A172 (cell line): Measurements from ENCODE around the gene CRX. TPM values are rescaled to one million over a fixed set of nuclear protein-coding genes. Genes with fewer than 3 reads are reported as not detected.
A peak's percentile ranks its signal among the peaks of the same experiment; 100 is the strongest.
"Not testable (repeated sequence)": the region's sequence is repeated elsewhere in the genome, so short reads cannot be mapped to it uniquely, and the experiment has no call there.

ENCODE experiments used
- DNase-seq: peaks from one replicate; pipeline ENCODE4 v3.0.0-alpha.2; 2015; ENCODE audit warnings: low spot score
- total RNA-seq: library from RNA; depleted of rRNA; stranded (reverse); fragments of >200 nt; shearing (Covaris generic); gene quantifications from 2 replicates; pipeline ENCODE4 v1.2.3, GENCODE V29; 2014

The CRX gene
- total RNA-seq, 1 experiment from 2014 or later: not detected

DNA sequence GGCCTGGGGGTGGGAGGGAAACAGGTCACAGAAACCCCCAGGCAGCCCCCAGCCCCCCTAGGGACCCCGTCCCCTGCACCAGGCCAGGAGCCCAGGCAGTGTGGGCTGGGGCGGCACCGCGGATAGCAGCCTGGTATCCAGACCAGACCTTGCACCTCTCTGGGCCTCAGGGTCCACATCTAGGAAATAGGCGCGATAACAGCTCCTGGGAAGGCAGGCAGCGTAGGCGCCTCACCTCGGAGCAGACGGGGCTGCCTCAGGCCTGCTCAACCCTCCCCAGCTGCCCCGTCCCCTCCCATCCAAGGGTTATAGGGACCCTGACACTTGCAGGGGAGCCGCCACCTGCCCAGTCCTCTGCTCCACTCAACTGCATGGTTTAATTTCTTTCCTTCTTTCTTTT lies 18.1 kb upstream of the CRX start:
- not testable (repeated sequence) for DNase-seq

DNA sequence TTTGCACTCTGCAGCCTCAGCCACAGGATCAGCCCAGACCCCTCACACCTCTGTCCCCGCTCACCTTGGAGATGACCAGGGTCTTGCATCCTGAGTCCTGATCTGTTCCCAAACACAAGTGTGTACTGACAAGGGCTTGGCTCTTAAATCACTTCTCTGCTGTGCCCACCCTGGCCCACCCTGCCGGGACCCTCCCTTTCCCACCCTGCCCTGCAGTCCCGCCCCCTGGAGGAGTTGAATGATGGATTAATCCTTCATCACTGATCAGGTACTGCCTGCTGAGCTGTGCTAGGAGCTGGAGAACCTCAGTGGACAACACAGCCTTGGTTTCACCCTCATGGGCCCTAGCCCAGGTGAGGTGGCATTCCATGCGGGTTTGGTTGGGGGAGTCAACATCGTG lies 17.3 kb upstream of the CRX start, which contains the start of gene TPRX1:
Gene TPRX1 (minus strand): TSS at position 101 of the 400 bp plus-strand sequence. CDS start 12 bp downstream, at position 89.
- DNase-seq: not testable (repeated sequence)

DNA sequence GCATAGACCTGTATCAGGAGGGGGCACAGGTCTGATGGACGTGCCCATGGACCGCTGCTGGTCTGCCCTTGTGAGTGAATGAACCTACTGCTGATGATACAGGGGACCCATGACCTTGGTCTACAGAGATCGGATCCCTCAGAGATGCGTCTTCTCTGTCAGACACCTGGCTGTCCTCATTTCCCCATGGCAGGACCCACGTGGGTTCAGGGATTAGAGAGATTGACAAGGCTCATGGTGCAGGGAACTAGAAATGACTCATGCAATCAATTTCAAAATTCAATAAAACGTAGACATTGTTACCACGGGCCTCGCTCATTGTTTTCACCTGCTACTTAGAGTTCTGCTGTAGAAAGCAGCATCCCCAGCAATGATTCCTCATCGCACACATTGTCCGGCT lies 16.4 kb upstream of the CRX start:
- no peak for DNase-seq

DNA sequence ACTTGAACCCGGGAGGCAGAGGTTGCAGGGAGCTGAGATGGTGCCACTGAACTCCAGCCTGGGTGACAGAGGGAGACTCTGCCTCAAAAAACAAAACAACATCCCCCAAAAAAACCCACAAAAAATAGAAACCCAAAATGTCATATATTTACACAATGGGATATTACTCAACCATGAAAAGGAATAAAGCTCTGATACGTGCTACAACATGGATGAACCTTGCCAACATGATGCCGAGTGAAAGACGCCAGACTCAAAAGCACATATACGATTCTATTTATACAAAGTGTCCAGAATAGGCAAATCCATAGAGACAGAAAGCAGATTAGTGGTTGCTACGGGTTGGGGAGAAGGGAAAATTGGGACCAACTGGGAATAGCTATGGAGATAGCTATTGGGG lies 15.3 kb upstream of the CRX start:
- no peak for DNase-seq

DNA sequence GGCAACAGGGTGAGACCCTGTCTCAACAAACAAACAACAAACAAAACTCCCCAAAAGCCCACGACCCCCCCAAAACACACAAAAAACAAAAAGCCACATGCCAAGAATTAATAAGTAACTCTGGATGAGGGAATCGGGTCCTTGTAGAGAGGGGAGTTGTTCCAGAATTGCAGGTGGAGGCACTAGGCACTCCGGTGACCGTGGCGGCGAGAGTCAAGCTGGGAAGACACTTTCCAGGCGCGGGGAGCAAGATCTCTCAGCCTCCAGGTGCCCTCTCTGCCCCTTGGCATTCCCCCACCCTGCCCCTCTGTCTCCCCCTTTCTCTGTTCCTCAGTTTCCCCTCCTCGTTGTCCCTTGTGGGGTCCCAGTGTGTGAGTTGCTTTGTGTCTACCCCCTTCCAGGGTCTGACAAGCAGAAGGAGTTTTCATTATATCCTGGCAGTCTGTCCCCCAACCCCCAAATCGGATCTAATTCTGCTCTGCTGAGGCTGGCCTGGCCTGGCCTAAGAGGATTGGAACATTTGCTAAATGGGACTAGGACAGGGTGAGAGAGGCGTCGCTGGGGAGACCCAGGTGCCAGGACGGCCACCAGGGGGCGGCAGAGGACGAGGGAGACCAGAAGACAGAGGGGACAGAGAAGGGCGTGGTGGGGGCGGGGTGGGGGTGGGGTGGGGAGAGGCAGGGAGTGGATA lies 8.3 kb upstream of the CRX start:
- DNase-seq: peak; percentile 44

DNA sequence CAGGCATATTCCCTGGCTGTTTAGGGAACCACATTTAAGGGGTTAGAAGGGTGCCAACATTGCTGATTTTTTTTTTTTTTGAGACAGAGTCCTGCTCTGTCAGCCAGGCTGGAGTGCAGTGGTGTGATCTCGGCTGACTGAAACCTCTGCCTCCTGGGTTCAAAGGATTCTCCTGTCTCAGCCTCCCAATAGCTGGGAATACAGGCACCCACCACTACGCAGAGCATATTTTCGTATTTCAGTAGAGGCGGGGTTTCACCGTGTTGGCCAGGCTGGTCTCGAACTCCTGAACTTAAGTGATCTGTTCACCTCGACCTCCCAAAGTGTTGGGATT lies 7.8 kb upstream of the CRX start:
- DNase-seq: no peak

DNA sequence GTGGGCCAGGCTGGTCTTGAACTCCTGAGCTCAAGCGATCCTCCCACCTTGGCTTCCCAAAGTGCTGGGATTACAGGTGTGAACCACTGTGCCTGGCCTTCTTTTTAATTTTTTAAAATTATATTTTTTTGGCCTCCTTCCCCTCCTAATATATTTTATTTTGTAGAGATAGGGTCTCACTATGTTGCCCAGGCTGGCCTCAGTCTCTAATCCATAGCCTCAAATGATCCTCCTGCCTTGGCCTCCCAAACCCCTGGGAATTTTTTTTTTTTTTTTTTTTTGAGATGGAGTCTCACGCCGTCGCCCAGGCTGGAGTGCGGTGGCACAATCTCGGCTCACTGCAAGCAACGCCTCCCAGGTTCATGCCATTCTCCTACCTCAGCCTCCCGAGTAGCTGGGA lies 5.5 kb upstream of the CRX start:
- DNase-seq: not testable (repeated sequence)

DNA sequence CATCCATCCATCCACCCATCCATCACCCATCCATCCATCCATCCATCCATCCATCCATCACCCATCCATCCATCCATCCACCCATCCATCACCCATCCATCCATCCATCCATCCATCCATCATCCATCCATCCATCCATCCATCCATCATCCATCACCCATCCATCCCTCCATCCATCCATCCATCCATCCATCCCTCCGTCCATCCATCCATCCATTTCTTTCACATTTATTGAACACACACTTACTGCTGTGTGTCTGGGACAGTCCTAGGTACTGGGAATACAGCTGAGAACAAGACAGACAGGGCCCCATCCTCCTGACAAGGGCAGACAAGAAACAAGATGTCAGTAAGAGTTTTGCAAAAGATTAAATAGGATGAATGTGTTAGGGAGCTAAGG lies 3.5 kb upstream of the CRX start:
- not testable (repeated sequence) for DNase-seq

DNA sequence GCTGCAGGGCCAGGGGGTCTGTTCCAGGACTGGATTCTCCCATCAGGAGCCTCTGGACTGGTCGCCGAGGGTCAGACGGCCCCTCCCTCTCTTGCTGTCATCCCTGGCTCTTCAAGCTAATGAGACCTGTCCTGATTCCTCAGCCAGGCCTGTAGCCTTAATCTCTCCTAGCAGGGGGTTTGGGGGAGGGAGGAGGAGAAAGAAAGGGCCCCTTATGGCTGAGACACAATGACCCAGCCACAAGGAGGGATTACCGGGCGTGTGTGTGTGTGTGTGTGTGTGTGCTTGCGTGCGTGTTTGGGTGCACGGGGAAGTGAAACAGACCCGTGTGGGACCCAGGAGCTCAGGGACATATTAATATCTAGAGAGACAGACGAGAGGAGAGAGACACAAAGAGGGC lies 1.9 kb upstream of the CRX start:
- DNase-seq: no peak

DNA sequence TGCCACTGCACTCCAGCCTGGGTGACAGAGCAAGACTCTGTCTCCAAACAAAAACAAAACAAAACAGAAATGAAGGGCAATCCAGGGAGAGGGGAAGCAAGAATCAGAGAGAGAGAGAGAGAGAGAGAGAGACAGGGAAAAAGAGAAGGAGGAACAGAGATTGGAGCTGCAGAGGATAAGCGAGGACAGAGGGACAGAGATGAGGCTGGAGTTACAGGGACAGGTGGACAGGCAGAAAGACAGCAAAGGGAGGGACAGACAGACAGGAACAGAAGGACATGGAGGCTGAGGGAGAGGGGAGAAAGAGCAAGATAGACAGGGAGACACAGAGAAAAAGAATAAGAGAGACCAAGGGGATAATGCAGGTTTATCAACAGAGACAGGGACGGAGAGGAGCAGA lies 1.3 kb upstream of the CRX start:
- DNase-seq: no peak

DNA sequence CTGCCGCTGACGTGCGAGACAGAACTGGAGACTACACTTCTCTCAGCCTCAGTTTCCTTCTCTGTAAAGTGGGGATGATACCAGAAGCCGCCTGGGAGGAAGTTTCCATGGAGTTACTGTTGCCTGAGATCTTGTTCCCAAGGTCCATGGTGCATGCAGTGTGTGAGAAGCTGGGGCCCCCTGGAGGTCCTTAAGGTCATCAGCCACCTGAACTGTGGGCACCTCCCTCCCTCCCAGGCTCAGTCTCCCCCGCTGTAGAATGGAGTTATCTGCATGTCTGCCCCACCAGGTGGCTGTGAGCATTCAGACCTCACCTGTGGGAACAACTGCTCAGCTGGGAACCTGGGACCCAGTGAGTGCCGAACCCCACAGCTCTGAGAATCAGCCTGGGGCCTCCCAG lies 2.7 kb downstream of the CRX start:
- no peak for DNase-seq

DNA sequence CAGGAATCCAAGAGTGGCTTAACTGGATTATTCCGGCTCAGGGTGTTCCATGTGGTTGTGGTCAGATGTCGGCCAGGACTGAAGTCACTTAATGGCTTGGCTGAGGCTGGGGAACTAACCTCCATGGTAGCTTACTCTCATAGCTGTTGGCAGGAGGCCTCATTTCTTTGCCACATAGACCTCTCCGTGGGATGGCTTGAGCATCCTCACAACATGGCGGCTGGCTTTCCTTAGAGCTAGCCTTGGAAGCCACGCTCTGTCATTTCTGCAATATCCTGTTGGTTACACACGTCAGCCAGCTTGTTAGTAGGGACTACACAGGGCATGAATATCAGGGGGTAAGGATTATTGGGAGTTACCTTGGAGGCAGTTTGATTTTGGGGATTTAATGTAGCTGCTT lies 5.1 kb downstream of the CRX start:
- DNase-seq: no peak

DNA sequence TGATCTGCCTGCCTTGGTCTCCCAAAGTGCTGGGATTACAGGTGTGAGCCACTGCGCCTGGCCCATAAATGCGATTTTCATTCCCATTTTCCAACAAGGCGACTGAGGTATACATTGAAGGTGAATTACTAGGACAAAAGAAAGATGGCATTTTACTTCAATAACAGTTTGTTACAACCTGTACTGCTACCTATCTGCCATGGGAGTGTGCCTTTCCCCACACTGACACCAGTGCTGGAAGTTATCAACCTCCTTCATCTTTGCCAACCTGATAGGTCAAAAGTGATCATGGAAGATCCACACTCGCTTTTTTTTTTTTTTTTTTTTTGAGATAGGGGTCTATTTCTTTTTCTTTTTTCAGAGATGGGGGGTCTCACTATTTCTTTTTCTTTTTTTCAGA lies 11.0 kb downstream of the CRX start:
- no peak for DNase-seq

DNA sequence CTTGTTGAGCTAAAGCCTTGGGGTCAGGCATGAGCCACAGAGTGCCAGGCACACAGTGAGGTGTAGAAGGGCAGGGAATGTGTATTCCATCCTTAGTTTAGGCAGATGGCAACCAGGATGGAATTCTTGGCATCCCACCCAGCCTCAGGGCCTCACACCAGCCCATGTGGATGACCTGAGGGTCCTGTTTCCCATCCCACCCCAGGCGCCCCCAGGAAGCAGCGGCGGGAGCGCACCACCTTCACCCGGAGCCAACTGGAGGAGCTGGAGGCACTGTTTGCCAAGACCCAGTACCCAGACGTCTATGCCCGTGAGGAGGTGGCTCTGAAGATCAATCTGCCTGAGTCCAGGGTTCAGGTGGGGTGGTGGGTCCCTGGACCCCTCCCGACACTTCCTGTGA lies 14.3 kb downstream of the CRX start:
- DNase-seq: no peak

DNA sequence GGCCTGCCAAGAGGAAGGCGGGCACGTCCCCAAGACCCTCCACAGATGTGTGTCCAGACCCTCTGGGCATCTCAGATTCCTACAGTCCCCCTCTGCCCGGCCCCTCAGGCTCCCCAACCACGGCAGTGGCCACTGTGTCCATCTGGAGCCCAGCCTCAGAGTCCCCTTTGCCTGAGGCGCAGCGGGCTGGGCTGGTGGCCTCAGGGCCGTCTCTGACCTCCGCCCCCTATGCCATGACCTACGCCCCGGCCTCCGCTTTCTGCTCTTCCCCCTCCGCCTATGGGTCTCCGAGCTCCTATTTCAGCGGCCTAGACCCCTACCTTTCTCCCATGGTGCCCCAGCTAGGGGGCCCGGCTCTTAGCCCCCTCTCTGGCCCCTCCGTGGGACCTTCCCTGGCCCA lies 17.7 kb downstream of the CRX start:
- DNase-seq: no peak

DNA sequence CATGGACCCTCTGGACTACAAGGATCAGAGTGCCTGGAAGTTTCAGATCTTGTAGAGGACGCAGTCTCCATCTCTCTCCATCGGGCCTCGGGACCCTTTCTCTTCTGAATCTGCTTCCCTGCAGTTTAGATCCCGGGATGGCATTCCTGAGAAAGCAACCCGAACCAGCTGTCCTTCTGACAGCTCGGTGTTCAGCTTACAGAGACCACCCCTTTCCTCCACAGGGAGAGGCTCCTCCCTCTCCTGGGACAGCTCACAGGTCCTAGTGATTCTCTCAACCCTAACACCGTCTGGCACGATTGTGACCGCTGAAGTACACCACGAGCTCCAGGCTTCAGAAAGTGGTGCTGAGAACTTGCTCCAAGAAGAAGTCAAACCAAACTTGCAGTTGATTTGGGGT lies 18.2 kb downstream of the CRX start:
- DNase-seq: no peak

DNA sequence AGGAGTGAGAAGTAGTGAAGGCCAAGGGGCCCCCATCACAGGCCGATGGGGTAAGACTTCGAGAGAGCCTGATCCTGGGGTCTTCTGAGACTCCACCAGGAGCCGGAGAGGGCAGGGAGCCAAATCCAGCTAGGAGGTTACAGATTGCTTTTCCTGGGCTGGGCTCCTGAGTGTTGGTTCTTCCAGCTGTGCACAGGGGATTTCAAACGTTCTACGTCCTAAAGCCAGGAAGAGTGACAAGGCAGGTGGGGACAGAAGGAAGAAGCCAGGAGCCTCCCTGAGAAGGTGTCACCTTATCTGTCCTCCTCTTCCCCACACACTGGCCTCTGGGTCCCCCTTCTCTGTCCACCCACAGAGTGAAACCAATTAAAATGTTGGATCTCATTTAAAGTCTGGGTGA lies 21.2 kb downstream of the CRX start:
- no peak for DNase-seq

DNA sequence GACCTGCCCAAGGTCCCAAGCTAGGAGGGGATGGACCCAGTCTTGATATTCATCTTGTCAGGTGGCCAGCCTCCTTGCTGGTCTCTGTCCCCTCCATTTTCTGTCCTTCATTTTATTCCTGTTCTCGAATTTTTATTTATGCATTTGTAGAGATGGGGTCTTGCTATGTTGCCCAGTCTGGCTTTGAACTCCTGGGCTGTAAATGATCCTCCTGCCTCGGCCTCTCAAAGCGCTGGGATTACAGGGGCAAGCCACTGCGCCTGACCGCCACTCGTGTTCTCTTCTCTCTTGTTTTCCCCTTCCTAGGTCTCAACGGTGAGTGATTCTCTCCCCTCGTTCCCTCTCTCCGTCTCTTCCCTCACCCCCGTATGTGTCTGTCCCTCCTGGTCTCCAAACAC lies 26.7 kb downstream of the CRX start:
- no peak for DNase-seq

DNA sequence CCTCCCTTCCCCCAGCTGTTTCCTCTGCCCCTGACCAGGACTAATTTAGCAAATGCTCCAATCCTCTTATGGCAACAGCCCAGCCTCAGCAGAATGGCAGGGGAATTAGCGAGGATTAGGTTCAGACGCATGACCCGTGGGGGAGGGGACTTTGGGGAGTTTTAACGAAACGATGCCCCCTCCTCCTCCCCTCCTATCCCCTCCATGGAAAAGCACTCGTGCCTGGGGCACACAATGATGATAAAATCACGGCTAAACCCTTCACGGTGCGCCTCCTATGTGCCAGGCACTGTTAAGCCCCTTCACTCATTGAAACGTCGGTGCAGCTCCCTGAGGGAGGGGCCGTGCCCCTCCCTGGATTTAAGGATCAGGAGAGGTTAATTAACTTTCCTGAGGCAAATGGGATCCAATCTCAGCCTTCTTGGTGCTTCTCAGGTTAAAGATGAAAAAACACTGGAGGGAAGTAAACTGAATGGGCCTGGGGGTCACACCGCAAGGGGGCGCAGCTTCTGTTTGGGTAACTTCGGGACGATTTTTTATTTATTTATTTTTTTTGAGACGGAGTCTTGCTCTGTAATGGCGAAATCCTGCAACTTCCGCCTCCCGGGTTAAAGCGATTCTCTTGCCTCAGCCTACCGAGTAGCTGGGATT lies 27.2 kb downstream of the CRX start:
- DNase-seq: no peak

DNA sequence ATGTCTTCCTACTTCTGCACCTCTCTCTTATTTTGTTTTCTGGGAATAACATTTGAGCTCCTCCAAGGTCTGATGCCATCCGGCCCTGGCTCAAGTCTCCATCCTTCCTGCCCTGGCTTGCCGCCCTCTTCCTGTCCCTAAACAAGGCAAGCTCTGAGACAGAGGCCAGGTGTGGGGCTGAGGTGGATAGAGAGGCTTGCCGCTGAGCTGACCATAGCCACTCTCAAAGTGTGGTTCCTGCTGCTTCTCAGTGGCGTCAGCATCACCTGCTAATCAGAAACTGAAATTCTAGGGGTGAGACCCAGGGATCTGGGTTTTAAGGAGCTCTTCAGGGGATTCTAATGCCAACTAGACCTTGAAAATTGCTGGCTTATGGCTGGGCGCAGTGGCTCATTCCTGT lies 31.3 kb downstream of the CRX start:
- no peak for DNase-seq

DNA sequence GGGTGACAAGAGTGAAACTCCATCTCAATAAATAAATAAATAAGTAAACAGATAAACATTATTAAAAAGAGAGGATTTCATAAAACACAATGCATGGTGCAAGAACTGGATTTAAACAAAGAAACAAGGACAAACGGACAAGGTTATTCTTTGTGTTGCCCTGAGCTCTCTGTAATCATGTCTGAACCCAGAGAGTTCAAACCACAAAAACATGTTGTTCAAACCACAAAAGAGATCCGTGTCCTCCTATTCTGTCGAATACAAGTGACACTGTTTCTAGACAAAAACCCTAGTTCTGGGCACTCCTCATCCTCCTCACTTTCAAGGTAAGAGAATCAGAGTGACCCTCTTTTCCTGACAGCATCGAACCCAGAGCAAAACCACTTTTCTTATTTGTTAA lies 32.7 kb downstream of the CRX start:
- no peak for DNase-seq

DNA sequence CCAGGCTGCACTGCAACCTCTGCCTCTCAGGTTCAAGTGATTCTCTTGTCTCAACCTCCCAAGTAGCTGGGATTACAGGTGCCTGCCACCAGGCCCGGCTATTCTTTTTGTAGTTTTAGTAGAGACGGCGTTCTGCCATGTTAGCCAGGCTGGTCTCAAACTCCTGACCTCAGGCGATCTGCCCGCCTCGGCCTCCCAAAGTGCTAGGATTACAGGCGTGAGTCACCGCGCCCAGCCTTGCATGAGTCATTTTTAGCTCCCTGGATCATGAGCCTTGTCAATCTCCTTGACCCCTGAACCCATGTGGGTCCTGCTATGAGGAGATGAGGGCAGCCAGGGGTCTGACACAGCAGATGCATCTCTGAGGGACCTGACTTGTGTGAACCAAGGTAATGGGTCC lies 36.5 kb downstream of the CRX start:
- DNase-seq: peak; percentile 40

DNA sequence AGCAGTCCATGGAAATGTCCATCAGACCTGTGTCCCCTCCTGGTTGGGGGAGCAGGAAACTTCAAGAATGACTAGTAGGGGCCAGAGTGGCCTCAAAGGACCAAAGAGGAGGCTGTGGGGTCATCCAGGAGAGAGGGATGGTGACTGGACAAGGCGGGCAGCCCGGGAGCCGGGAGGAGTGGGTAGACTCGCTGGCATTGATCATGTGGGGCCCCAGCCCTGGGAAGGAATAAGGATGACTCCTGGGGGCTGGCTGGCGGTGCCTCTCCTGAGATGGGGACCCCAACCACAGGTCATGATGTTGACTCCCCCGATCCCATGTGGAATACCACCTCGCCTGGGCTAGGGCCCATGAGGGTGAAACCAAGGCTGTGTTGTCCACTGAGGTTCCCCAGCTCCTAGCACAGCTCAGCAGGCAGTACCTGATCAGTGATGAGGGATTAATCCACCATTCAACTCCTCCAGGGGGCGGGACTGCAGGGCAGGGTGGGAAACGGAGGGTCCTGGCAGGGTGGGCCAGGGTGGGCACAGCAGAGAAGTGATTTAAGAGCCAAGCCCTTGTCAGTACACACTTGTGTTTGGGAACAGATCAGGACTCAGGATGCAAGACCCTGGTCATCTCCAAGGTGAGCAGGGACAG lies 37.0 kb downstream of the CRX start, which contains the start of gene TPRX2:
Gene TPRX2 (plus strand): TSS at position 590 of the 640 bp plus-strand sequence. CDS start 12 bp downstream, at position 602.
- DNase-seq: not testable (repeated sequence)
